H1 (cell line): ENCODE measurements around the gene HEXIM2.

Experiments
- CTCF ChIP-seq, 3 experiments: IDR thresholded peaks; 1 replicate in 2 of 3; 2 replicates in 1 of 3; pipeline versions ENCODE4 v1.5.1 to v1.6.1; 2011; ENCODE audit warnings: low read length in 3 of 3, mild to moderate bottlenecking in 3 of 3, inconsistent platforms in 2 of 3, low read depth in 1 of 3, moderate library complexity in 1 of 3; ENCODE audit not compliant: insufficient read depth in 1 of 3; ENCODE audit errors: control extremely low read depth in 1 of 3
- MAX ChIP-seq: IDR thresholded peaks from 2 replicates; pipeline ENCODE4 v1.6.1; 2012; ENCODE audit warnings: inconsistent platforms
- POLR2AphosphoS5 ChIP-seq: IDR thresholded peaks from 2 replicates; pipeline ENCODE4 v1.6.1; 2011; ENCODE audit warnings: low read depth, low read length
- RAD21 ChIP-seq, 2 experiments: IDR thresholded peaks in 1 of 2; conservative IDR thresholded peaks in 1 of 2; 2 replicates each; pipeline ENCODE4 v1.6.1; 2011; ENCODE audit warnings: low read depth in 2 of 2, low read length in 2 of 2, improper control_type of control experiment in 1 of 2, inconsistent platforms in 1 of 2, mild to moderate bottlenecking in 1 of 2, moderate library complexity in 1 of 2
- RFX5 ChIP-seq: IDR thresholded peaks from 2 replicates; pipeline ENCODE4 v1.6.1; 2011; ENCODE audit warnings: low read depth, low read length, improper control_type of control experiment, borderline replicate concordance
- SUZ12 ChIP-seq: fragments of 200-600 bp; sonication (generic); IDR thresholded peaks from 2 replicates; pipeline ENCODE4 v1.6.1; 2012; ENCODE audit warnings: mild to moderate bottlenecking, inconsistent platforms, low read length, moderate library complexity, mixed read lengths
- TCF12 ChIP-seq: IDR thresholded peaks from 2 replicates; pipeline ENCODE4 v1.6.1; 2011; ENCODE audit warnings: low read depth, mild to moderate bottlenecking, low read length
- USF2 ChIP-seq: IDR thresholded peaks from 2 replicates; pipeline ENCODE4 v1.6.1; 2011; ENCODE audit warnings: low read length, improper control_type of control experiment

GRCh38 chr17:45128331-45128730, 33.3 kb upstream of the HEXIM2 start:
- TF ChIP-seq RFX5 (no peak), USF2 (no peak), MAX (no peak), POLR2AphosphoS5 (no peak), CTCF (IDR thresholded peaks at IDR 0.05; ENCODE audit: control extremely low read depth in 1 of 3, insufficient read depth in 1 of 3, low read depth in 1 of 3, low read length in 3 of 3) (no peak), RAD21 (IDR thresholded peaks at IDR 0.05 in 1 of 2, conservative IDR thresholded peaks at IDR 0.05 in 1 of 2; ENCODE audit: low read depth in 2 of 2, low read length in 2 of 2) (no peak), SUZ12 (no peak), TCF12 (no peak)
